BLaER1 (cell line): ENCODE data around the gene ABHD4.
"Not testable (repeated sequence)": the region's sequence is repeated elsewhere in the genome, so short reads cannot be mapped to it uniquely, and the experiment has no call there.

Source experiments
- H3K27ac ChIP-seq: shearing (Covaris generic); formaldehyde crosslinking; 2 replicates; pipeline ENCODE4 v1.8.1; 2022
- H3K27me3 ChIP-seq: shearing (Covaris generic); formaldehyde crosslinking; 2 replicates; pipeline ENCODE4 v1.8.1; 2022
- H3K36me3 ChIP-seq: shearing (Covaris generic); formaldehyde crosslinking; 2 replicates; pipeline ENCODE4 v1.8.1; 2022
- H3K4me1 ChIP-seq: shearing (Covaris generic); formaldehyde crosslinking; 2 replicates; pipeline ENCODE4 v1.8.1; 2022
- H3K4me2 ChIP-seq: shearing (Covaris generic); formaldehyde crosslinking; 2 replicates; pipeline ENCODE4 v1.8.1; 2022
- H3K4me3 ChIP-seq: shearing (Covaris generic); formaldehyde crosslinking; 2 replicates; pipeline ENCODE4 v1.8.1; 2022
- H3K9ac ChIP-seq: shearing (Covaris generic); formaldehyde crosslinking; 2 replicates; pipeline ENCODE4 v1.8.1; 2022
- H3K9me3 ChIP-seq: shearing (Covaris generic); formaldehyde crosslinking; 2 replicates; pipeline ENCODE4 v1.8.1; 2022
- H4K20me1 ChIP-seq: shearing (Covaris generic); formaldehyde crosslinking; 2 replicates; pipeline ENCODE4 v1.8.1; 2022
- Cebpa-rat ChIP-seq: shearing (Covaris generic); IDR thresholded peaks from 2 replicates; pipeline ENCODE4 v1.8.1; 2022

ABHD4 gene

GRCh38 chr14:22598099-22598895, at the start of gene ABHD4:
TSS of gene ABHD4 (plus strand) at chr14:22598300. CDS start at chr14:22598307, 7 bp downstream.
- peak within 1 kb of the TSS; percentile 83 for H3K4me2 ChIP-seq
- peaks cover 1% of the 10 kb centered on the region; the same call in 1 of the 2 replicates for H3K9me3 ChIP-seq
- peak within 1 kb of the TSS; percentile 81 for H3K9ac ChIP-seq
- no peak for TF ChIP-seq Cebpa-rat
- peaks cover 21% of the 10 kb centered on the region for H3K36me3 ChIP-seq
- peak within 1 kb of the TSS; percentile 69 for H3K27ac ChIP-seq
- H3K4me1 ChIP-seq: peaks cover 46% of the 10 kb centered on the region
- no peaks in the 10 kb centered on the region for H4K20me1 ChIP-seq
- H3K4me3 ChIP-seq: peak within 1 kb of the TSS; percentile 82
- H3K27me3 ChIP-seq: peaks cover 12% of the 10 kb centered on the region; the same call in 1 of the 2 replicates

- Histone ChIP-seq H3K36me3 (peaks cover 92% of the 10 kb centered on the region), H3K9ac (peak overlapping the region; percentile 94), H3K27ac (peak overlapping the region; percentile 100), H3K4me3 (peak overlapping the region; percentile 60), H3K4me1 (peaks cover 100% of the 10 kb centered on the region), H3K9me3 (no peaks in the 10 kb centered on the region), H3K4me2 (peak overlapping the region; percentile 93), H3K27me3 (no peaks in the 10 kb centered on the region), H4K20me1 (peaks cover 32% of the 10 kb centered on the region; the same call in 1 of the 2 replicates)
- TF ChIP-seq Cebpa-rat: no peak
Observed at GRCh38 chr14:22549324-22549962, 48.7 kb upstream of the ABHD4 start.

GRCh38 chr14:22549981-22550673, 48.0 kb upstream of the ABHD4 start:
- Histone ChIP-seq H3K9ac (peak overlapping the region; percentile 94), H4K20me1 (peaks cover 26% of the 10 kb centered on the region; the same call in 1 of the 2 replicates), H3K36me3 (peaks cover 92% of the 10 kb centered on the region), H3K27ac (peak overlapping the region; percentile 100), H3K4me1 (peaks cover 100% of the 10 kb centered on the region), H3K4me2 (peak overlapping the region; percentile 93), H3K4me3 (peak overlapping the region; percentile 60), H3K27me3 (no peaks in the 10 kb centered on the region), H3K9me3 (no peaks in the 10 kb centered on the region)
- TF ChIP-seq Cebpa-rat: peak; percentile 25; the same call in 1 of the 2 replicates

- H3K4me2 ChIP-seq: peak overlapping the region; percentile 93
- no peaks in the 10 kb centered on the region for H3K9me3 ChIP-seq
- TF ChIP-seq Cebpa-rat: no peak
- H3K9ac ChIP-seq: peak overlapping the region; percentile 94
- H3K27me3 ChIP-seq: no peaks in the 10 kb centered on the region
- H3K4me1 ChIP-seq: peaks cover 95% of the 10 kb centered on the region
- H3K4me3 ChIP-seq: peak overlapping the region; percentile 60
- peaks cover 78% of the 10 kb centered on the region for H3K36me3 ChIP-seq
- peak overlapping the region; percentile 100 for H3K27ac ChIP-seq
- H4K20me1 ChIP-seq: peaks cover 11% of the 10 kb centered on the region; the same call in 1 of the 2 replicates
Observed at GRCh38 chr14:22551605-22551997, 46.5 kb upstream of the ABHD4 start.

GRCh38 chr14:22552001-22552826, 45.9 kb upstream of the ABHD4 start:
- Histone ChIP-seq H3K4me1 (peaks cover 90% of the 10 kb centered on the region), H3K9ac (peak overlapping the region; percentile 94), H3K36me3 (peaks cover 71% of the 10 kb centered on the region), H3K4me2 (peak overlapping the region; percentile 93), H3K27me3 (no peaks in the 10 kb centered on the region), H4K20me1 (peaks cover 5% of the 10 kb centered on the region; the same call in 1 of the 2 replicates), H3K4me3 (no peak overlapping the region; the same call in 1 of the 2 replicates), H3K9me3 (no peaks in the 10 kb centered on the region), H3K27ac (peak overlapping the region; percentile 100)
- TF ChIP-seq Cebpa-rat: no peak

GRCh38 chr14:22552827-22553076, 45.3 kb upstream of the ABHD4 start:
- Histone ChIP-seq H3K36me3 (peaks cover 66% of the 10 kb centered on the region), H3K9me3 (no peaks in the 10 kb centered on the region), H3K27ac (peak overlapping the region; percentile 100), H3K27me3 (no peaks in the 10 kb centered on the region), H4K20me1 (peaks cover 4% of the 10 kb centered on the region; the same call in 1 of the 2 replicates), H3K9ac (peak overlapping the region; percentile 94), H3K4me2 (peak overlapping the region; percentile 93), H3K4me3 (no peak overlapping the region), H3K4me1 (peaks cover 90% of the 10 kb centered on the region)
- no peak for TF ChIP-seq Cebpa-rat

- Histone ChIP-seq H3K27ac (peak overlapping the region; percentile 100), H3K4me1 (peaks cover 90% of the 10 kb centered on the region), H3K36me3 (peaks cover 59% of the 10 kb centered on the region)
Observed at GRCh38 chr14:22553445-22553844, 44.7 kb upstream of the ABHD4 start.

GRCh38 chr14:22553861-22554497, 44.1 kb upstream of the ABHD4 start:
- H3K36me3 ChIP-seq: peaks cover 56% of the 10 kb centered on the region

More at GRCh38 chr14:22553445-22553844, 44.7 kb upstream of the ABHD4 start:
- no peaks in the 10 kb centered on the region for H3K9me3 ChIP-seq
- H3K27me3 ChIP-seq: no peaks in the 10 kb centered on the region
- no peak overlapping the region for H3K4me3 ChIP-seq
- no peaks in the 10 kb centered on the region for H4K20me1 ChIP-seq
- H3K4me2 ChIP-seq: peak overlapping the region; percentile 93
- no peak for TF ChIP-seq Cebpa-rat
- peak overlapping the region; percentile 94 for H3K9ac ChIP-seq

More at GRCh38 chr14:22553861-22554497, 44.1 kb upstream of the ABHD4 start:
- not testable (repeated sequence) for H3K27me3 ChIP-seq, H3K4me3 ChIP-seq, H3K9me3 ChIP-seq, H4K20me1 ChIP-seq
- peak overlapping the region; percentile 94 for H3K9ac ChIP-seq
- peak overlapping the region; percentile 93 for H3K4me2 ChIP-seq
- H3K27ac ChIP-seq: peak overlapping the region; percentile 100
- peaks cover 90% of the 10 kb centered on the region for H3K4me1 ChIP-seq
